Caco-2 (cell line): ENCODE results near the gene GPR151. TPM values are rescaled to one million over a fixed set of nuclear protein-coding genes. Genes with fewer than 3 reads are reported as not detected.
"Not testable (repeated sequence)": the region's sequence is repeated elsewhere in the genome, so short reads cannot be mapped to it uniquely, and the experiment has no call there.

Experiments used
- BruUV-seq: library from RNA; stranded (reverse); fragments of 400-500 nt; replicated peaks from 2 replicates; lab custom pipeline; 2021; lab: Mats Ljungman, UMichigan
- CTCF ChIA-PET: fragments of 300-600 bp; sonication (Branson Sonifier 250); formaldehyde crosslinking; loops from one replicate; lab custom pipeline; 2022; ENCODE audit warnings: antibody characterized with exemption; lab: Charles Lee
- POLR2A ChIA-PET: fragments of 300-600 bp; sonication (Branson Sonifier 250); formaldehyde crosslinking; loops from one replicate; lab custom pipeline; 2022; ENCODE audit warnings: antibody characterized with exemption; lab: Charles Lee
- DNase-seq, 2 experiments: peaks; one replicate each; pipeline versions ENCODE4 v3.0.0 to v3.0.0-alpha.2; 2020 to 2022
- H3K27me3 ChIP-seq: replicated peaks from 2 replicates; pipeline ENCODE4 v1.6.0; 2011; ENCODE audit warnings: low read length; ENCODE audit not compliant: control insufficient read depth, insufficient read depth
- H3K36me3 ChIP-seq: 2 replicates; pipeline ENCODE4 v1.5.1; 2011; ENCODE audit warnings: low read length; ENCODE audit not compliant: control insufficient read depth, insufficient read depth
- H3K4me1 ChIP-seq: fragments of 250-450 bp; sonication (Bioruptor Pico); 2 replicates; pipeline ENCODE4 v1.5.1; 2020; ENCODE audit warnings: mild to moderate bottlenecking
- H3K4me3 ChIP-seq: 2 replicates; pipeline ENCODE4 v1.5.1; 2011; ENCODE audit warnings: low read depth, mild to moderate bottlenecking, control low read depth, low read length
- H3K9me3 ChIP-seq: fragments of 250-450 bp; sonication (Bioruptor Pico); 2 replicates; pipeline ENCODE4 v1.5.1; 2020; ENCODE audit warnings: mild to moderate bottlenecking, moderate library complexity
- H3K27ac Mint-ChIP-seq: one replicate; pipeline ENCODE4 v1.8.0; 2022; ENCODE audit warnings: mixed read lengths; ENCODE audit not compliant: unreplicated experiment
- H3K27me3 Mint-ChIP-seq: one replicate; pipeline ENCODE4 v1.8.0; 2022; ENCODE audit warnings: mixed read lengths; ENCODE audit not compliant: insufficient read depth, unreplicated experiment
- H3K36me3 Mint-ChIP-seq: one replicate; pipeline ENCODE4 v1.8.0; 2022; ENCODE audit warnings: mild to moderate bottlenecking, mixed read lengths; ENCODE audit not compliant: insufficient read depth, unreplicated experiment
- H3K4me1 Mint-ChIP-seq: one replicate; pipeline ENCODE4 v1.8.0; 2022; ENCODE audit warnings: low read depth, mixed read lengths; ENCODE audit not compliant: unreplicated experiment
- H3K4me3 Mint-ChIP-seq: one replicate; pipeline ENCODE4 v1.8.0; 2022; ENCODE audit warnings: mild to moderate bottlenecking, moderate library complexity, mixed read lengths; ENCODE audit not compliant: unreplicated experiment
- H3K9me3 Mint-ChIP-seq: one replicate; pipeline ENCODE4 v1.8.0; 2022; ENCODE audit warnings: mixed read lengths; ENCODE audit not compliant: unreplicated experiment
- CTCF ChIP-seq, 2 experiments: fragments of 200-600 bp in 1 of 2; IDR thresholded peaks; 1 replicate in 1 of 2; 2 replicates in 1 of 2; pipeline versions ENCODE4 v1.5.1 to v1.8.0; 2011 to 2022; ENCODE audit warnings: antibody characterized with exemption in 1 of 2, control low read depth in 1 of 2, inconsistent platforms in 1 of 2, low read depth in 1 of 2, low read length in 1 of 2, mild to moderate bottlenecking in 1 of 2, moderate library complexity in 1 of 2; ENCODE audit not compliant: insufficient read depth in 1 of 2, severe bottlenecking in 1 of 2, unreplicated experiment in 1 of 2
- intact Hi-C: fragments of 100-400 bp; cut with micrococcal nuclease; formaldehyde crosslinking; loops from one replicate; pipeline ENCODE4 v1.10.0; 2022; ENCODE audit not compliant: unreplicated experiment
- total RNA-seq: library from RNA; stranded (reverse); gene quantifications from 2 replicates; pipeline ENCODE4 v1.2.3, GENCODE V29; 2022

GPR151 gene
- total RNA-seq, 1 experiment from 2014 or later = not detected

- peaks cover 3% of the 10 kb centered on the region for H3K27me3 Mint-ChIP-seq
- H3K4me1 Mint-ChIP-seq = peaks cover 5% of the 10 kb centered on the region
- Histone ChIP-seq H3K27me3 (no peaks in the 10 kb centered on the region), H3K4me3 (no peak overlapping the region), H3K36me3 (no peaks in the 10 kb centered on the region), H3K4me1 (no peaks in the 10 kb centered on the region; the same call in 1 of the 2 replicates), H3K9me3 (no peaks in the 10 kb centered on the region)
- no peak for TF ChIP-seq CTCF (IDR thresholded peaks at IDR 0.05; ENCODE audit: insufficient read depth in 1 of 2, low read depth in 1 of 2, low read length in 1 of 2, severe bottlenecking in 1 of 2, unreplicated experiment in 1 of 2)
- no peak for DNase-seq
- ChIA-PET CTCF (interaction anchor here (1.0 kb wide), 1 partner anchor 404 kb away, joined by 4 read pairs; no protein-coding TSS in a partner anchor), POLR2A (no interaction called here)
- BruUV-seq = no TSS peak
- H3K27ac Mint-ChIP-seq = no peak overlapping the region
- intact Hi-C loops = no loop called here
- no peaks in the 10 kb centered on the region for H3K9me3 Mint-ChIP-seq
- no peaks in the 10 kb centered on the region for H3K36me3 Mint-ChIP-seq
- no peak overlapping the region for H3K4me3 Mint-ChIP-seq
These were observed 45.7 kb upstream of the GPR151 start for GRCh38 chr5:146561711-146562110.

- POLR2A ChIA-PET = no interaction called here
- Mint-ChIP-seq H3K27me3 (peaks cover 3% of the 10 kb centered on the region), H3K27ac (no peak overlapping the region)
These were observed 44.3 kb upstream of the GPR151 start for GRCh38 chr5:146560205-146560812.

GRCh38 chr5:146556884-146557283 lies 40.9 kb upstream of the GPR151 start:
- H3K27ac Mint-ChIP-seq, DNase-seq, H3K9me3 ChIP-seq, CTCF ChIA-PET, intact Hi-C loops, H3K4me3 Mint-ChIP-seq, BruUV-seq, H3K27me3 Mint-ChIP-seq, POLR2A ChIA-PET, H3K36me3 ChIP-seq, H3K36me3 Mint-ChIP-seq, H3K4me1 ChIP-seq, H3K4me1 Mint-ChIP-seq, H3K9me3 Mint-ChIP-seq, H3K4me3 ChIP-seq, H3K27me3 ChIP-seq: not testable (repeated sequence)

More at GRCh38 chr5:146560205-146560812, 44.3 kb upstream of the GPR151 start:
- Mint-ChIP-seq H3K36me3 (no peaks in the 10 kb centered on the region), H3K4me3 (no peak overlapping the region), H3K4me1 (no peaks in the 10 kb centered on the region), H3K9me3 (no peaks in the 10 kb centered on the region)
- intact Hi-C loops = no loop called here
- H3K4me3 ChIP-seq = no peak overlapping the region
- no peak for TF ChIP-seq CTCF (IDR thresholded peaks at IDR 0.05; ENCODE audit: insufficient read depth in 1 of 2, low read depth in 1 of 2, low read length in 1 of 2, severe bottlenecking in 1 of 2, unreplicated experiment in 1 of 2)
- no peaks in the 10 kb centered on the region for H3K9me3 ChIP-seq
- CTCF ChIA-PET = no interaction called here
- no TSS peak for BruUV-seq
- no peaks in the 10 kb centered on the region for H3K4me1 ChIP-seq
- DNase-seq = no peak
- H3K27me3 ChIP-seq = no peaks in the 10 kb centered on the region
- H3K36me3 ChIP-seq = no peaks in the 10 kb centered on the region
